ENCODE results near the gene DCBLD2.
A peak's percentile ranks its signal among the peaks of the same experiment; 100 is the strongest.
"Not testable (repeated sequence)": the region's sequence is repeated elsewhere in the genome, so short reads cannot be mapped to it uniquely, and the experiment has no call there.

The DCBLD2 gene

GRCh38 chr3:98875535-98875934, 26.0 kb downstream of the DCBLD2 start:
- Mint-ChIP-seq H3K4me3 (no peak overlapping the region), H3K27me3 (no peaks in the 10 kb centered on the region), H3K9me3 (no peaks in the 10 kb centered on the region), H3K27ac (no peak overlapping the region), H3K4me1 (no peaks in the 10 kb centered on the region), H3K36me3 (peaks cover 13% of the 10 kb centered on the region)

- H3K27ac Mint-ChIP-seq: no peak overlapping the region
- H3K36me3 Mint-ChIP-seq: peaks cover 14% of the 10 kb centered on the region
- no peaks in the 10 kb centered on the region for H3K27me3 Mint-ChIP-seq
- H3K4me3 Mint-ChIP-seq: no peak overlapping the region
- H3K9me3 Mint-ChIP-seq: no peaks in the 10 kb centered on the region
- H3K4me1 Mint-ChIP-seq: no peaks in the 10 kb centered on the region
Observed at GRCh38 chr3:98874602-98875249, 26.8 kb downstream of the DCBLD2 start.

GRCh38 chr3:98869391-98869790, 32.1 kb downstream of the DCBLD2 start:
- Mint-ChIP-seq H3K9me3 (peaks cover 13% of the 10 kb centered on the region), H3K36me3 (peaks cover 21% of the 10 kb centered on the region), H3K4me1 (no peaks in the 10 kb centered on the region), H3K27ac (no peak overlapping the region), H3K4me3 (no peak overlapping the region), H3K27me3 (no peaks in the 10 kb centered on the region)

DNA sequence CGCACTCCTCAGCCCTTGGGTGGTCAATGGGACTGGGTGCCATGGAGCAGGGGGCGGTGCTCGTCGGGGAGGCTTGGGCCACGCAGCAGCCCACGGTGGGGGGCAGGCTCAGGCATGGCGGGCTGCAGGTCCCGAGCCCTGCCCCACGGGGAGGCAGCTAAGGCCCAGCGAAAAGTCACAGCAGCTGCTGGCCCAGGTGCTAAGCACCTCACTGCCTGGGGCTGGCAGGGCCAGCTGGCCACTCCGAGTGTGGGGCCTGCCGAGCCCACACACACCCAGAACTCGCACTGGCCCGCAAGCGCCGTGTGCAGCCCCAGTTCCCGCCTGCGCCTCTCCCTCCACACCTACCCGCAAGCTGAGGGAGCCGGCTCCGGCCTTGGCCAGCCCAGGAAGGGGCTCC, 43.5 kb downstream of the DCBLD2 start:
- H3K27ac Mint-ChIP-seq, H3K4me1 Mint-ChIP-seq, H3K4me3 Mint-ChIP-seq, H3K27me3 Mint-ChIP-seq: not testable (repeated sequence)
- Mint-ChIP-seq H3K36me3 (peaks cover 18% of the 10 kb centered on the region), H3K9me3 (peaks cover 12% of the 10 kb centered on the region)

GRCh38 chr3:98857258-98857657, 44.2 kb downstream of the DCBLD2 start:
- Mint-ChIP-seq H3K36me3 (peaks cover 18% of the 10 kb centered on the region), H3K27ac (peak overlapping the region; percentile 64), H3K9me3 (peaks cover 12% of the 10 kb centered on the region)
- not testable (repeated sequence) for H3K27me3 Mint-ChIP-seq, H3K4me3 Mint-ChIP-seq, H3K4me1 Mint-ChIP-seq

DNA sequence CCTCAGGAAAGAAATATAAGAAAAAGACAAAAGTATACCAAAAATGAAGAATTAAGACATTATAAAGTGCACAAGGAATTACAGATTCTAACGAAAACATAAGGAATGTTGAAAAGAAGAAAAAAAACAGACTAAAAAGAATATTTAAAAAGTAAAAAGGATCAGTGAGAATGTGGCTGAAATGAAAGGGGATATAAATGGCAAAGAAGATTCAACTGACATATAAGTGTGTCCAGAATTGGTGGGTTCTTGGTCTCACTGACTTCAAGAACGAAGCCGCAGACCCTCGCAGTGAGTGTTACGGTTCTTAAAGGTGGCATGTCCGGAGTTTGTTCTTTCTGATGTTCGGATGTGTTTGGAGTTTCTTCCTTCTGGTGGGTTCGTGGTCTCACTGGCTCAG, 44.8 kb downstream of the DCBLD2 start:
- H3K4me1 Mint-ChIP-seq: no peaks in the 10 kb centered on the region
- no peaks in the 10 kb centered on the region for H3K27me3 Mint-ChIP-seq
- no peak overlapping the region for H3K4me3 Mint-ChIP-seq
- no peak overlapping the region for H3K27ac Mint-ChIP-seq
- peaks cover 12% of the 10 kb centered on the region for H3K9me3 Mint-ChIP-seq
- peaks cover 15% of the 10 kb centered on the region for H3K36me3 Mint-ChIP-seq

DNA sequence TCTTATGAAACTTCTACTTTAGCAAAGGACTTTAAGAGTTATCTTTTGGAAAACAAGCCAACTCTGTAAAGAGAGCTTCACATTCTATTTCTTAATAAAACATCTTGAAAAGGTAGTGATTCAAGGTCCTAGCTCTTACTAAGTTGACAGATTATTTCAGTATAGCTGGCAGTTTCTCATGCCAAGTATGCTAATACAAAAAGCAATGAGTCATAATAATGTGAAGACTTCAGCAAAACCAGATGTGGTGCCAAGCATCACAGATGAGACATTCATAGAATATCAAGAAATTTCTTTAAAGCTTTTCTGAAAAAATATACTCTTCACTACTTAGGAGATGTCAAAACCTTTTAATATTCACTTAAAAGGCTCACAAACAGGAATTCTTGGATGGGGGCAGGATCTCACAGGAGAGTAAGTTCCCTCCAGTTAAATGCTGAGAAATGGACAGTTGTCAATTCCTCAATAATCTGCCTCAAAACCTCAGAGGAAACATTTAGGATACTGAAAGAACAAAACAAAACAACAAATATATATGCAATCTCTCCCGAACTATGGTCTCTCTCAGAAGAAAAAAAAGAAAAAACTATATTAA, 45.6 kb downstream of the DCBLD2 start:
- Mint-ChIP-seq H3K36me3 (peaks cover 14% of the 10 kb centered on the region), H3K9me3 (peaks cover 12% of the 10 kb centered on the region), H3K27me3 (no peaks in the 10 kb centered on the region), H3K4me1 (no peaks in the 10 kb centered on the region), H3K27ac (no peak overlapping the region), H3K4me3 (no peak overlapping the region)

GRCh38 chr3:98848108-98848507, 53.4 kb downstream of the DCBLD2 start:
- Mint-ChIP-seq H3K9me3 (no peaks in the 10 kb centered on the region), H3K4me3 (no peak overlapping the region), H3K27me3 (no peaks in the 10 kb centered on the region), H3K36me3 (no peaks in the 10 kb centered on the region), H3K4me1 (no peaks in the 10 kb centered on the region), H3K27ac (no peak overlapping the region)

DNA sequence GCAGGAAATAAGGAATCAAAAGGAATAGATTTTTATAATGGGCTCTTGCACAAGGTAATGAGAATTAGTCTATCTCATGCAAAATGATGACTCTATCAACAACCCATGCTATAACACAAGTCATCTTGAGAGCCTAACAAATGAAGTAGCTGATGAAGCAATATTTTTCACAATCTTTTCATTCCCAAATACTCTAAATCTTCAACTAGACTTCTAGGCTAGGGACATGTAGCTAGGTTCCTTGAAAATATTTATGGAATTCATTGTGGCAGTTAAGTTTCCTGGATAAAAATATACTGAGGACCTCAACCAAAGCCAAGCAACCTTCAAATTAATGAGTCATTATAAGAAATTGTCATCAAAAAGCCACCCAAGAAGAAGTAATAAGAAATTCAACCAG, 55.4 kb downstream of the DCBLD2 start:
- Mint-ChIP-seq H3K9me3 (no peaks in the 10 kb centered on the region), H3K36me3 (no peaks in the 10 kb centered on the region), H3K27ac (no peak overlapping the region), H3K4me1 (no peaks in the 10 kb centered on the region), H3K4me3 (no peak overlapping the region), H3K27me3 (no peaks in the 10 kb centered on the region)

GRCh38 chr3:98843266-98843959, 58.1 kb downstream of the DCBLD2 start:
- Mint-ChIP-seq H3K27ac (no peak overlapping the region), H3K27me3 (no peaks in the 10 kb centered on the region), H3K4me3 (no peak overlapping the region), H3K9me3 (no peaks in the 10 kb centered on the region), H3K4me1 (no peaks in the 10 kb centered on the region), H3K36me3 (peaks cover 3% of the 10 kb centered on the region)

DNA sequence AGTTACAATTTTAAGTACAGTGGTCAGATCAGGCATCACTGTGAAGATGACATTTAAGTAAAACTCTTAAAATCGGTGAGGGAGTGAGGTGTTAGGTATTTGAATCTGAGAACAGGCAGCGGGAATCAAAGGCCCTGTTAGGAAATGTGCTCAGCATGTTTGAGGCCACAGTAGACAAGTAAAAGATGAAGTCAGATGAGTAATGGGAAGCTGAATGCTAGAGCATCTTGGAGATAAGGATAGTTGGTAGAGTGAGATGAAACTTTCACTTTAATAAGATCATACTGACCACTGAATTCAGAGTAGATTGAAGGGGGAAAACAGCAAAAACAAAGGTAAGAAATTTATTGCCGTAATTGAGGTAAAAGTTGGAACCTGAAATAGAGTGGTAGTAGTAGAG, 61.6 kb downstream of the DCBLD2 start:
- H3K27ac Mint-ChIP-seq: no peak overlapping the region
- H3K36me3 Mint-ChIP-seq: peaks cover 3% of the 10 kb centered on the region
- no peaks in the 10 kb centered on the region for H3K27me3 Mint-ChIP-seq
- H3K9me3 Mint-ChIP-seq: no peaks in the 10 kb centered on the region
- no peak overlapping the region for H3K4me3 Mint-ChIP-seq
- H3K4me1 Mint-ChIP-seq: no peaks in the 10 kb centered on the region

- H3K4me3 Mint-ChIP-seq, H3K4me1 Mint-ChIP-seq, H3K27ac Mint-ChIP-seq, H3K36me3 Mint-ChIP-seq, H3K9me3 Mint-ChIP-seq, H3K27me3 Mint-ChIP-seq: not testable (repeated sequence)
Observed at GRCh38 chr3:98831060-98831459, 70.4 kb downstream of the DCBLD2 start.

GRCh38 chr3:98829246-98829832, 72.2 kb downstream of the DCBLD2 start:
- Mint-ChIP-seq H3K36me3 (no peaks in the 10 kb centered on the region), H3K4me3 (no peak overlapping the region), H3K27ac (no peak overlapping the region), H3K4me1 (no peaks in the 10 kb centered on the region), H3K9me3 (no peaks in the 10 kb centered on the region), H3K27me3 (no peaks in the 10 kb centered on the region)

DNA sequence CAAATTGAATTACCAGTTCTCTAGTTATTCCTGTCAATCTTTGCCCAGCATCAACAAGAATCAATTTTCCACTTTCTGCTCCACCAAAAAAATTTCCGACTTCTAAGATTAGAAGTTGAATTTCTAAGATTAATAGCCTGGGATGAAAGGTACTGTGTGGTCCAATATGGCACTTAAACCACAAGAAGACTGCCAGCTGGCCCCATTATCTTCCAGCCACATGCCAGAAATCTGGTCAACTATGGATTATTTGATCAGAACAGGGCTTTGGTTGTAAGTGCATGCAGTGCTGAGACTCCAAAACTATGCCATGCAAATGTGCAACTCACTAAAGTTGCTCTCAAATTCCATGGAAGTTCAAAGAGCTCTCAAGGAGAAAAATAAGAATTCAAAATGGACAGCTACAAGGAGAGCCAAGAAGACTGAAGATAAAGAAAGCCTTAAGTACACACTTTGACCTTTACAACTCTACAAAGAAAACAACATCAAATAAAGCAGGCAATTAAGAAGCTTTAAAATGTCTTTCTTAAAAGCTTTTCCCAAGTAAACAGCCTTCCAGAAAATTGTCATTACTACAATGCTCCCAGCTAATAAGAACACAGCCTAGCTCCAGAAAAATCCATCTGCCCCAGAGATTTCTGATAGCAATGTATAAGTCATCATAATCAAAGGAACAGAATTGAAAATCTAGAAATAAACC, 74.1 kb downstream of the DCBLD2 start:
- H3K27ac Mint-ChIP-seq: no peak overlapping the region
- H3K4me3 Mint-ChIP-seq: no peak overlapping the region
- H3K27me3 Mint-ChIP-seq: no peaks in the 10 kb centered on the region
- H3K4me1 Mint-ChIP-seq: no peaks in the 10 kb centered on the region
- H3K9me3 Mint-ChIP-seq: no peaks in the 10 kb centered on the region
- H3K36me3 Mint-ChIP-seq: no peaks in the 10 kb centered on the region

- H3K27me3 Mint-ChIP-seq: no peaks in the 10 kb centered on the region
- H3K36me3 Mint-ChIP-seq: no peaks in the 10 kb centered on the region
- no peaks in the 10 kb centered on the region for H3K9me3 Mint-ChIP-seq
- H3K27ac Mint-ChIP-seq: no peak overlapping the region
- H3K4me3 Mint-ChIP-seq: no peak overlapping the region
- no peaks in the 10 kb centered on the region for H3K4me1 Mint-ChIP-seq
Observed at GRCh38 chr3:98826126-98826525, 75.4 kb downstream of the DCBLD2 start.

GRCh38 chr3:98824256-98824655, 77.2 kb downstream of the DCBLD2 start:
- Mint-ChIP-seq H3K9me3 (no peaks in the 10 kb centered on the region), H3K4me1 (no peaks in the 10 kb centered on the region), H3K27me3 (no peaks in the 10 kb centered on the region), H3K27ac (no peak overlapping the region), H3K36me3 (no peaks in the 10 kb centered on the region), H3K4me3 (no peak overlapping the region)

Data from activated naive CD4-positive, alpha-beta T cell treated with anti-CD3 and anti-CD28 coated beads, Interleukin-2, amount 50 U/mL, for 24 hours (primary cell).